ENCODE results near the gene MEN1.

DNA sequence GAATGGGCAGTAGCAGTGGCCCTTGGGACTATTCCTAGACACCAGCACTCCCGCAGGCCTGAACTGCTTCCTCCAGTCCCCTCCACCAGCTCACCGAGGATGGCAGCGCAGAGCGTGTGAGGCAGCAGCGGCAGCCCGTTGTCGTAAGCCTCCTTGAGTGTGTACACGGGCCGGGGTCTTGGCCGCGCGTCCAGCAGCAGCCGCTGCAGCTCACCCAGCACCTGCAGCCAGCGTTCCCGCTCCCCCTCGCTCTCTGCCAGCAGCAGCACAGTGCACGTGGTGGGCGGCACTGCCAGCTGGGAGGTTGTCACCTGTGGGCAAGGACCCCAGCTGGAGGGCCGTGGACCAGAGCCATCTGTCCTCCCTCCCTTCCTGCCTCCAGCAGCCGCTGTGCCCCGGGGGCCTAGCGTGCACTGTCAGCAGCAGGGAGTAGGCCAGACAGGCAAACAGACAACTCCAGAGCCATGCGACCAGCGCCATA, 21.1 kb upstream of the MEN1 start:
- TF ChIP-seq, protein P1, sequence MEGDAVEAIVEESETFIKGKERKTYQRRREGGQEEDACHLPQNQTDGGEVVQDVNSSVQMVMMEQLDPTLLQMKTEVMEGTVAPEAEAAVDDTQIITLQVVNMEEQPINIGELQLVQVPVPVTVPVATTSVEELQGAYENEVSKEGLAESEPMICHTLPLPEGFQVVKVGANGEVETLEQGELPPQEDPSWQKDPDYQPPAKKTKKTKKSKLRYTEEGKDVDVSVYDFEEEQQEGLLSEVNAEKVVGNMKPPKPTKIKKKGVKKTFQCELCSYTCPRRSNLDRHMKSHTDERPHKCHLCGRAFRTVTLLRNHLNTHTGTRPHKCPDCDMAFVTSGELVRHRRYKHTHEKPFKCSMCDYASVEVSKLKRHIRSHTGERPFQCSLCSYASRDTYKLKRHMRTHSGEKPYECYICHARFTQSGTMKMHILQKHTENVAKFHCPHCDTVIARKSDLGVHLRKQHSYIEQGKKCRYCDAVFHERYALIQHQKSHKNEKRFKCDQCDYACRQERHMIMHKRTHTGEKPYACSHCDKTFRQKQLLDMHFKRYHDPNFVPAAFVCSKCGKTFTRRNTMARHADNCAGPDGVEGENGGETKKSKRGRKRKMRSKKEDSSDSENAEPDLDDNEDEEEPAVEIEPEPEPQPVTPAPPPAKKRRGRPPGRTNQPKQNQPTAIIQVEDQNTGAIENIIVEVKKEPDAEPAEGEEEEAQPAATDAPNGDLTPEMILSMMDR (IDR thresholded peaks at IDR 0.05), result no peak
- TF ChIP-seq POLR2A (IDR thresholded peaks at IDR 0.05) (no peak), POLR2AphosphoS5 (IDR thresholded peaks at IDR 0.05) (no peak)

All from upper lobe of left lung (tissue), 4 donors.